Measurements from ENCODE around the gene PIERCE2.

PIERCE2 gene

DNA sequence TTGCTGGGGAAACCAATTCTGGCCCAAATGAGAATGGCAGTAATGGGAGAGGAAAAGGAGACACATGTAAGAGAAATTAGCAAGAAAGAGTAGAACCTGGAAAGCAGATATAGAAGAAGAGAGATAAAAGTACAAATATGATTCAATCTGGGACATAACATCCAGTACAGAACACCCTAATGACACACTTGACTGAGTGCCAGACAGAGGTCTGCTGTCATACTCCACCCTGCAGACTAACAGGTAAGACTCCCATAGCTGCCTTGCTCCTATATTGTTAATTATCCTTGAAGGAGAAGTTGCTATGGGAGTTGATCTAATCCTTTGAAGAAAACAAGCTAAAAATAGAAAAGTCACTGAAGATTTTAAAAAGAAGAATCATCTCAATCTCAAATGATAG is 21.3 kb upstream of the PIERCE2 start:
- Histone ChIP-seq H3K4me1 (ENCODE audit: insufficient read depth, low read length, poor library complexity, severe bottlenecking) (no peaks in the 10 kb centered on the region), H3K9ac (ENCODE audit: low read depth, low read length, poor library complexity, severe bottlenecking) (no peak overlapping the region), H3K9me3 (ENCODE audit: insufficient read depth, low read depth, low read length) (no peaks in the 10 kb centered on the region), H3K4me3 (ENCODE audit: low read length, poor library complexity, severe bottlenecking) (no peak overlapping the region), H3F3A (ENCODE audit: low read depth) (no peaks in the 10 kb centered on the region), H3K4me2 (ENCODE audit: low read depth, low read length, poor library complexity, severe bottlenecking) (no peak overlapping the region), H3K36me3 (ENCODE audit: insufficient read depth, low read length) (peaks cover 13% of the 10 kb centered on the region; the same call in 1 of the 2 replicates), H4K20me1 (ENCODE audit: insufficient read depth, low read length, poor library complexity, severe bottlenecking) (no peaks in the 10 kb centered on the region), H2AFZ (ENCODE audit: low read length) (no peak overlapping the region), H3K79me2 (ENCODE audit: insufficient read depth, low read length) (no peaks in the 10 kb centered on the region), H3K27me3 (ENCODE audit: insufficient read depth, low read length, poor library complexity, severe bottlenecking) (no peaks in the 10 kb centered on the region), H3K9me2 (replicated peaks; ENCODE audit: low read depth, low read length) (no peaks in the 10 kb centered on the region)
- TF ChIP-seq, protein P1, sequence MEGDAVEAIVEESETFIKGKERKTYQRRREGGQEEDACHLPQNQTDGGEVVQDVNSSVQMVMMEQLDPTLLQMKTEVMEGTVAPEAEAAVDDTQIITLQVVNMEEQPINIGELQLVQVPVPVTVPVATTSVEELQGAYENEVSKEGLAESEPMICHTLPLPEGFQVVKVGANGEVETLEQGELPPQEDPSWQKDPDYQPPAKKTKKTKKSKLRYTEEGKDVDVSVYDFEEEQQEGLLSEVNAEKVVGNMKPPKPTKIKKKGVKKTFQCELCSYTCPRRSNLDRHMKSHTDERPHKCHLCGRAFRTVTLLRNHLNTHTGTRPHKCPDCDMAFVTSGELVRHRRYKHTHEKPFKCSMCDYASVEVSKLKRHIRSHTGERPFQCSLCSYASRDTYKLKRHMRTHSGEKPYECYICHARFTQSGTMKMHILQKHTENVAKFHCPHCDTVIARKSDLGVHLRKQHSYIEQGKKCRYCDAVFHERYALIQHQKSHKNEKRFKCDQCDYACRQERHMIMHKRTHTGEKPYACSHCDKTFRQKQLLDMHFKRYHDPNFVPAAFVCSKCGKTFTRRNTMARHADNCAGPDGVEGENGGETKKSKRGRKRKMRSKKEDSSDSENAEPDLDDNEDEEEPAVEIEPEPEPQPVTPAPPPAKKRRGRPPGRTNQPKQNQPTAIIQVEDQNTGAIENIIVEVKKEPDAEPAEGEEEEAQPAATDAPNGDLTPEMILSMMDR (conservative IDR thresholded peaks at IDR 0.05; ENCODE audit: low read length), result no peak
- TF ChIP-seq EZH2phosphoT487 (IDR thresholded peaks at IDR 0.05; ENCODE audit: borderline replicate concordance), result no peak

DNA sequence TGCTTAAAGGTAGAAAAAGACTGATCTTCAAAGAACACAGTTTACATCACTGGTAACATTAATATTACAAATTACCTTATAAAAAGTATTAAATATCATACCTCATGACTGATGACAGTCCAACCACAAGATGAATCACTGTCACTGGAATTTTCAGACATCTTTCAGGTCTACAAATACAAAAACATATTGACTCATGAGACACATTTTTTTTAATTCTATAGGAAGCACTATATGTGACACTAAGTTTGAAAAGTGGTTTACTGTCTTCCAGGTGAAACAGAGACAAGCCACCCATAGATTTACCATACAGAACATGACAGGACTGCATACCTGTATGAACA is 19.1 kb upstream of the PIERCE2 start:
- H3K9me3 ChIP-seq (ENCODE audit: insufficient read depth, low read depth, low read length), result no peaks in the 10 kb centered on the region
- H3K9ac ChIP-seq (ENCODE audit: low read depth, low read length, poor library complexity, severe bottlenecking), result no peak overlapping the region
- H3K27me3 ChIP-seq (ENCODE audit: insufficient read depth, low read length, poor library complexity, severe bottlenecking), result no peaks in the 10 kb centered on the region
- H3K4me2 ChIP-seq (ENCODE audit: low read depth, low read length, poor library complexity, severe bottlenecking), result no peak overlapping the region
- no peaks in the 10 kb centered on the region for H3K9me2 ChIP-seq (replicated peaks; ENCODE audit: low read depth, low read length)
- H4K20me1 ChIP-seq (ENCODE audit: insufficient read depth, low read length, poor library complexity, severe bottlenecking), result no peaks in the 10 kb centered on the region
- no peak for TF ChIP-seq EZH2phosphoT487 (IDR thresholded peaks at IDR 0.05; ENCODE audit: borderline replicate concordance)
- TF ChIP-seq, protein P1 (conservative IDR thresholded peaks at IDR 0.05; ENCODE audit: low read length), result no peak
- no peaks in the 10 kb centered on the region for H3F3A ChIP-seq (ENCODE audit: low read depth)
- H2AFZ ChIP-seq (ENCODE audit: low read length), result no peak overlapping the region
- peaks cover 5% of the 10 kb centered on the region; the same call in 1 of the 2 replicates for H3K36me3 ChIP-seq (ENCODE audit: insufficient read depth, low read length)
- no peaks in the 10 kb centered on the region for H3K79me2 ChIP-seq (ENCODE audit: insufficient read depth, low read length)
- H3K4me3 ChIP-seq (ENCODE audit: low read length, poor library complexity, severe bottlenecking), result no peak overlapping the region
- H3K4me1 ChIP-seq (ENCODE audit: insufficient read depth, low read length, poor library complexity, severe bottlenecking), result no peaks in the 10 kb centered on the region

DNA sequence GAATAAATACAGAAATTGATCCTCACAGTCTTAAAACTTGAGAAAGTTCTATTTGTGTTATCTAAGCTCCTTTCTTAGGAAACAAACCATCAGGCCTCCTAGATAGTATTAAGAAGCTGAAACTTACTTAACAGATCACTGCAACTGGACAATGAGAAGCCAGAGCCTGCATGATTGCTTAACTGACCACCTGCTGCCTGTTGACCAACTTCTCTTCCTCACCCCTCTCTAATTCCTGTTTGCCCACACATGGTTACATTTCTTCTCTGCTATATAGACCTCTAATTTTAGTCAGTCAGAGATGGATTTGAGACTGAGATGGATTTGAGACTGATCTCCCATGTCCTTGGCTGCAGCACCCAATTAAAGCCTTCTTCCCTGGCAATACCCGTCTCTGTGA is 13.6 kb upstream of the PIERCE2 start:
- H3K9me2 ChIP-seq (replicated peaks; ENCODE audit: low read depth, low read length), result no peaks in the 10 kb centered on the region
- H3K27me3 ChIP-seq (ENCODE audit: insufficient read depth, low read length, poor library complexity, severe bottlenecking), result no peaks in the 10 kb centered on the region
- H3K79me2 ChIP-seq (ENCODE audit: insufficient read depth, low read length), result peaks cover 3% of the 10 kb centered on the region
- no peak overlapping the region for H3K9ac ChIP-seq (ENCODE audit: low read depth, low read length, poor library complexity, severe bottlenecking)
- no peaks in the 10 kb centered on the region for H4K20me1 ChIP-seq (ENCODE audit: insufficient read depth, low read length, poor library complexity, severe bottlenecking)
- no peak overlapping the region for H3K4me3 ChIP-seq (ENCODE audit: low read length, poor library complexity, severe bottlenecking)
- H3F3A ChIP-seq (ENCODE audit: low read depth), result no peaks in the 10 kb centered on the region
- H3K9me3 ChIP-seq (ENCODE audit: insufficient read depth, low read depth, low read length), result peaks cover 4% of the 10 kb centered on the region; the same call in 1 of the 2 replicates
- H3K4me2 ChIP-seq (ENCODE audit: low read depth, low read length, poor library complexity, severe bottlenecking), result no peak overlapping the region
- peaks cover 4% of the 10 kb centered on the region for H3K4me1 ChIP-seq (ENCODE audit: insufficient read depth, low read length, poor library complexity, severe bottlenecking)
- no peaks in the 10 kb centered on the region for H3K36me3 ChIP-seq (ENCODE audit: insufficient read depth, low read length)
- no peak overlapping the region for H2AFZ ChIP-seq (ENCODE audit: low read length)
- TF ChIP-seq, protein P1 (conservative IDR thresholded peaks at IDR 0.05; ENCODE audit: low read length), result no peak
- TF ChIP-seq EZH2phosphoT487 (IDR thresholded peaks at IDR 0.05; ENCODE audit: borderline replicate concordance), result no peak

All from Loucy (cell line).